HL-60 (cell line): ENCODE results near the gene MAPT.

Experiments used
- DNase-seq, 2 experiments: peaks; one replicate each; pipeline ENCODE4 v3.0.0-alpha.2; 2010 to 2020; ENCODE audit warnings: low read depth in 1 of 2, low spot score in 1 of 2
- H3K27ac ChIP-seq: fragments of 250-450 bp; sonication (Bioruptor Pico); replicated peaks from 2 replicates; pipeline ENCODE4 v1.5.1; 2020; ENCODE audit warnings: mild to moderate bottlenecking, moderate library complexity
- H3K27me3 ChIP-seq: fragments of 250-450 bp; sonication (Bioruptor Pico); 2 replicates; pipeline ENCODE4 v1.5.1; 2021; ENCODE audit warnings: mild to moderate bottlenecking, moderate library complexity; ENCODE audit not compliant: insufficient read depth, poor library complexity, severe bottlenecking
- H3K4me3 ChIP-seq: replicated peaks from 2 replicates; pipeline ENCODE4 v1.5.1; 2011; ENCODE audit warnings: mild to moderate bottlenecking, control low read depth, low read length; ENCODE audit not compliant: insufficient read depth
- CTCF ChIP-seq: IDR thresholded peaks from one replicate; pipeline ENCODE4 v1.5.1; 2011; ENCODE audit warnings: low read length, control low read depth, inconsistent platforms; ENCODE audit not compliant: insufficient read depth
- GABPA ChIP-seq: IDR thresholded peaks from 2 replicates; pipeline ENCODE4 v1.6.1; 2012; ENCODE audit warnings: low read depth
- POLR2AphosphoS5 ChIP-seq: IDR thresholded peaks from 2 replicates; pipeline ENCODE4 v1.6.1; 2012; ENCODE audit warnings: low read depth
- REST ChIP-seq: IDR thresholded peaks from 2 replicates; pipeline ENCODE4 v1.6.1; 2012; ENCODE audit warnings: low read depth; ENCODE audit not compliant: insufficient replicate concordance
- SPI1 ChIP-seq: IDR thresholded peaks from 2 replicates; pipeline ENCODE4 v1.6.1; 2012; ENCODE audit warnings: low read depth, mild to moderate bottlenecking, borderline replicate concordance

The MAPT gene

DNA sequence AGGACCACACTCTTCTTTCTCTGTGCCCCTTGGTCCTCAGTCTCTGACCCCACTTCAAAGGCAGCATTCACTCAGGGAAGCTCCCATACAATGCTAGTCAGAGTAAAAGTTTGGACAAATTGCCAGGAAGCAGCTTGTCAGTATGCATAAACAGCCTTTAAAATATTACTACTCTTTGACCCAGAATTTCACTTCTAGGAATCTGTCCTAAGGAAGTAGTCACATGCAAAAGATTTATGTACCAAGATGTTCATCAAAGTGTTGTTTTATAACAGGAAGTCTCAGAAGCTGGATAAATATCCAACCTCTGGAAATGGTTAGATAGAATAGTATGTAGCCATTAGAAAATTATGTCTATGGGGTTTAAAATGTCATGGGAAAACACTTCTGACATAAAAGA lies 31.0 kb downstream of the MAPT start:
- no peak overlapping the region for H3K27ac ChIP-seq

DNA sequence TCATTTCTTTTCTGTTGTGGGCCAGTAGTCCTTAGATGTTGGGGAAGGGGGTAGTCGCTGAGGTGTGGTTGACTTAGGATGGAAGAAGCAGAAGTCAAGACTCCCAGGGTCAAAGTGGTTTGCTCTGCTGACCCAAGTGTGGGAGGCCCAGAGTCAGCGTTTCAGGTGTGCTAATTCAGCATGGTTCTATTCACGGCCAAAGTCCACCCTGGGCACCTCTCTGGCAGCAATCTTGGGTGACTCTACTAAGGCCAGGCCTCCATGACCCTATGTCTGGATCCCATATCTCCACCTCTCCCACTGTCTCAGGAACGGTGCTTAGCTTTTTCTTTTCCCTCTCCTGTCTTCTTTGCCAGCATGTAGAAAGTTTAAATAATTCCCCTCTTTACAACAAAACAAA lies 32.9 kb downstream of the MAPT start:
- Histone ChIP-seq H3K27ac (no peak overlapping the region), H3K4me3 (no peak overlapping the region), H3K27me3 (no peaks in the 10 kb centered on the region)
- DNase-seq, result no peak
- TF ChIP-seq SPI1, result no peak
- no peak for TF ChIP-seq GABPA
- no peak for TF ChIP-seq POLR2AphosphoS5
- no peak for TF ChIP-seq CTCF
- TF ChIP-seq REST, result no peak

More for the DNA sequence above, 31.0 kb downstream of the MAPT start:
- Histone ChIP-seq H3K27me3 (no peaks in the 10 kb centered on the region), H3K4me3 (no peak overlapping the region)
- TF ChIP-seq POLR2AphosphoS5 (no peak), GABPA (no peak), REST (no peak), CTCF (no peak)
- DNase-seq, result no peak

DNA sequence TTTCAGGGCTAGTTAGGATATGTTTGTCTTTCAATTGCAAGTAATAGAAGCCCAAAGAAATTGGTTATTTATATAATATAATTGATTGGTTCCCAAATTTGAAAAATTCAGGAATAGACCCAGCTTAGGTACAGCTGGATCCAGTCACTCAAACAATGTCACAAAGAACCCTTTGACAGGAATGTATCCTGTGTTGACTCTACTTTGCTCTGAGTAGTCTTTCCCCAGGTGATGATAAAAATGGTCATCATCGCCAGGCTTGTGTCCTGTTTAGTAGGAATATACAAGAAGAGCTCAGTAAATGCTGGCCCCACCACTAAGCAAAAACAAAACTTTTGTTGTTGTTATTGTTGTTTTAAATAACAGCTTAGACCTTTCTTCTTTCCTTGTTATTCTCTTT lies 35.0 kb downstream of the MAPT start:
- Histone ChIP-seq H3K27ac (no peak overlapping the region), H3K4me3 (no peak overlapping the region), H3K27me3 (no peaks in the 10 kb centered on the region)
- DNase-seq, result no peak
- no peak for TF ChIP-seq GABPA
- no peak for TF ChIP-seq CTCF
- no peak for TF ChIP-seq SPI1
- TF ChIP-seq POLR2AphosphoS5, result no peak
- no peak for TF ChIP-seq REST
